ENCODE data around the gene KANSL1.

Gene KANSL1

DNA sequence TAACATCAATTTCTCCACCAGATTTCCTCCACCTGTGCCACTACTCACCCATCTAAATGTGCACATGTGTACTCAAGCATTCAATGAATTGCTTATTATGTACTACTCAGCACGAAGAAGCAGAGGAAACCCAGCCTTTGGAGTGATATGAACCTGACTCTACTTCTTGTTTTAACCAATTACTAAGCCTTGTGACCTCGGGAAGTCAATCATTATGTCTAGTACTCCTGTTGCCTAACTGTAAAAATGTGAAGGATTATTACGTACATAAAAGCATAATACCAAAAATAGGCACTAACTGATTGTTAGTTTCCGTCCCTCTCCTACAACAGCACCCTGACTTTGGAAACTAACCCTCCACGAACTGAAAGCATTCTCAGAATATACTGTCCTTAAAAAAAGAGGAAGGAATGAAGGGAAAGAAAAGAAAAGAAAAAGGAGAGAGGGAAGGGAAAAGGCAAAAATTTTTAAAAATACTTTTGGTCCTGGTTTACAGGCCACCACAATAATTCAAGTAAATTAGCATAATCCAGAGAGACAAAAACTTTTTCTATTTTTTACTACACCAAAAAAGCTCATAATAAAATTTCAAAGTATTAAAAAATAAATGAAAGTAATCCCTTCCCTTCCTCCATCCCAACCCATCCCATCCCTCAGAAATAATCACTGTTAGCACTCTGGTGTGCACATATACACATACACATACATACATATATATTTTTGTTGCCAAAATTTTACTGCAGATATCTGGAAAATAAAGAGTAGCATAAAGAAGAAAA lies 53.6 kb downstream of the KANSL1 start:
- DNase-seq: peak; percentile 63 to 71 (median 65)

DNA sequence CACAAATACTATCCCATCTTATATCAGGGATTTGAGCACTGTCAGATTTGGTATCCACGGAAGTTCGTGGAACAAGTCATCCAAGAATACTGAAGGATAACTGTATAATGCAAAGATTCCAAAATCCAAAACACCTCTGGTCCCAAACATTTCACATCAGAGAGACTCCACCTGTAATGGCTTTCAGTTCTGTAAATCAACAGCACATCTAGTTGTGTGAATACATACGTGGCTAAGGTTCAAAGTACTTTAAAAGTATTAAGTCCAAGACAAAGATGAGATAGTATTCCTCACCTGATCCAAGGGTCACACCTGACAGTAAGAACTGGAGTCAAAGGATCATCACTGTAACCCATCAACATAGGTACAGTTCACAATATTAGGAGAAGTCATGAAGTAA lies 54.8 kb downstream of the KANSL1 start:
- no peak for DNase-seq

DNA sequence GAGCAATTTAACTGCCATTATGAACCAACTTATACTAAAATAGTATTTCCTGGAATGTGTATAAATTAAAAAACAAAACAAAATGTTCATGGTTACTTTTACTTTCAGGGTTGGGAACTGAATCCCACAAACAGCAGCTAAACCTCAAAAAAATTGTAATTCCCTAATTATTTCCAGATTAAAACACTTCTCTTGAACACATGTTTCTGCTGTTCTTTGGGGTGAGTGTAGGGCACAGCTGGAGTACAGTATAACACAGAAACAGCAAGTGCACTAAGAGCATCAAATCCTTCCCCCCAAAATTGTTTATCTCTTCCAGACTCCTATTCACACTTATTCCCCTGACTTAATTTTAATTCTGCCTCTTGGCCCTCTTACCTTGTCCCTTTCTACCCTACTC lies 56.4 kb downstream of the KANSL1 start:
- no peak for DNase-seq

DNA sequence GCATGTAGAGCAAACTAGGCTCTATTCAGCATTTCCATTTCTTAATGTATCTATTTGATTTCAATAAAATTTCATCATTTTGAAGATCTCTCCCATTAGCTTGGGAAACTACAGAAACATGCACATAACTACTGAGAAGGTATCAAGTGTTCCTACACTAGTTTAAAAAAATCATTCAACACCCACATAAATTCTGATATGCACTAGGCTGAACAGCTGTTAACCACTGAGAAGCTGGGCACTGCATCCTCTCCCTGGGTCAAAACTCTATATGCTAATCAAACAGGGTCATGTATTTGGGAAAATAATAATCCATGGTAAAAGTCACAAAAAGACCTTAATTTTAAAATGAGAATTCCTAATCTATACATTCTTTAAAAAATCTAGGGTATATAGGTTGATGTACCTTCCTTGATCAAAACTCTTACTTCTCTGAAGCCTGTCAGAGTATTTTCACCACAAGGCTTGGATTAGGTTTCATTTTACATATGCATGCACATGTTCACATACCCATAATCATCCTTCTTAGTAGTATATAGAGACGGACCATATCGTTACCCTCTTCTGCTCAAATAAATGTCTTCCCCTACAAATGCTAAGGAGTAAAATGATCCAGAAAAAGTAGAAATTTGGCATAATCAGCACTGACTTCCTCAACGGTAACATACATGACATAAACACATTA lies 57.2 kb downstream of the KANSL1 start:
- no peak for DNase-seq

DNA sequence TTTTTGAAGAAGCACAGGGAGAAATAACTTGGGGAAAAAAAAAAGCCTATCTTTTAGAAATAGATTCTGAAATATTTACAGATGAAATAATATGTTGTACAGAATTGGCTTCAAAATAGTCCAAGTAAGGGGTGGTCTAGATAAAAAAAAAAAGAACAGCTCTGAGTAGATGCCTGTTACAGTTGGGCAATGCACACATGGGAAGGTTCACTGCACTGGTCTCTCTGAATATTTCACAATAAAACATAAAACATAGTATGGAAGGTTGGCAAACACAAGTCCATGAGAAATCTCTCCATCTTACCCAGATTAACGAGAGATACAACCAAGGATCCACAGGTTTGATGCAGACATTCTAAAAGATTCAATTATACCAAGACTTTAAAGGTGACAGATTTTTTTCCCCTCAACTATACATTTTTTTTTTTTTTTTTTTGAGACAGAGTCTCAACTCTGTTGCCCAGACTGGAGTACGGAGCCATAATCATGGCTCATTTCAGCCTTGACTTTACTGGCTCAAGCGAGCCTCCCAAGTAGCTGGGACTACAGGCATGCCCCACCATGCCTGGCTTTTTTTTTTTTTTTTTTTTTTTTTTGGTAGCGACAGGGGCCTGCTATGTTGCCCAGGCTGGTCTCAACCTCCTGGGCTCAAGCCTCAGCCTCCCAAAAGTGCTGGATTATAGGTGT lies 58.0 kb downstream of the KANSL1 start:
- DNase-seq: no peak

DNA sequence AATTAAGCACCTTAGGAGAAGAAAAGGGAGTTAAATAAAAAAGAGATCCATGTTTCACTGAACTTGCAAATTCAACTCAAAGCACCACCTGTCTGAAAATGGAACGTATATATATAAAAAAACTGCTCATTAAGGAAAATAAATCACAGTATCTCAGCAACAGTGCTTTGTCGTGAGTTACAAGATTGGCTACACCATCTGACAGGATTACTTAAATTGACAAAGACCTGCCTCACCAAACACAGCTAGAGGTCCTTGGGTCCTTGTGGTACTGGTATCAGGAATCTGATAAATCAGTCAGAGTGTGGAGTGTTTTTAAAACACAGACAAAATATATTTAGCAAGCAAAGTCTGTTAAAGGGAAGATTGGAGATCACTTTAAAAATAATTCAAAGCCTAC lies 63.9 kb downstream of the KANSL1 start:
- no peak for DNase-seq

DNA sequence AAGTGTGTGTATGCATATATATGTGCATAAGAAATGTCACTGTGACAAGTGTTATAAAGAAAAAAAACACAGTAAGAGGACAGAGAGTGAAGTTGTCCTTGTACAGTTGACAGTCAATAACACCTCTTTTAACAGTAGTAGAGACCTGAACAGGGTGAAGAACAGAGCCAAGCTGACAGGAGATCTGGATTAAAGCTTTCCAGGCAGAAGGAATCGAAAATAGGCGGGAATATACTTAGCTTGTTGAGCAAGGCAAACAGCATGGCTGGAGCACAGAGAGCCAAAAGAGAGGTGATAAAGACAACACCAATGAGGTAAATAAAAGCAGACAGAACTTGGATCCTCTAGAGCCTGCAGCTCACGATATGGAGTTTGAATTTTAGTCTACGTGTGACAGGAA lies 64.8 kb downstream of the KANSL1 start:
- no peak for DNase-seq

DNA sequence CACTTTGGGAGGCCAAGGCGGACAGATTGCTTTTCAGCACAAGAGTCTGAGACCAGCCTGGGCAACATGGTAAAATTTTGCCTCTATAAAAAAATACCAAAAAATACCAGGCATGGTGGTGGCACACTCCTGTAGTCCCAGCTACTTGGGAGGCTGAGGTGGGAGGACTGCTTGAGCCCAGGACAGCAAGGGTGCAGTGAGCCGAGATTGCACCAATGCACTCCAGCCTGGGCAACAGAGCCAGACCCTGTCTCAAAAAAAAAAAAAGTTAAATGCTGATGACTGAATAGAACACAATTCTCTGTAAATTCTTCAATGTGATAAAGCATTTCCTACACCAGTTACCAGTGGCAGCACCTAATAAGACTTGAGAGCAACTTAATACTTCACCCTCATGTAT lies 65.7 kb downstream of the KANSL1 start:
- no peak for DNase-seq

DNA sequence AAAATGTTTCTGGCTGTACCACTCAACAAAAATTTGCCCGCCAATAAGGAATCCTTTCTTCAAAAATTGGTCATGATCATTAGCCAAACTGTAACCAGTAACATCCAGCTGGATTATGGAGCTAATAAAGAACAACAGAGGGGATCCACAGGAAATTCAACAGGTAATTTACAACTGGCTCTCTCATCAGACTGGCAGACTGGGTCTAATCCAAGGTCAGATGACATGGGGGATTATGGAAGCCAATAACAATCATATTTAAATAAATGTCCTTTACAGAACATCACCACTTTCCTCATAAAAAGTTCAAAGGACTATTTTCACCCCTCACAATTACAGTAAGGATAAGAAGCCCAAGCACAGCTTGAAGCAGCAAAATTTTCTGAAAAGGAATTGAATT lies 66.4 kb downstream of the KANSL1 start:
- no peak for DNase-seq

DNA sequence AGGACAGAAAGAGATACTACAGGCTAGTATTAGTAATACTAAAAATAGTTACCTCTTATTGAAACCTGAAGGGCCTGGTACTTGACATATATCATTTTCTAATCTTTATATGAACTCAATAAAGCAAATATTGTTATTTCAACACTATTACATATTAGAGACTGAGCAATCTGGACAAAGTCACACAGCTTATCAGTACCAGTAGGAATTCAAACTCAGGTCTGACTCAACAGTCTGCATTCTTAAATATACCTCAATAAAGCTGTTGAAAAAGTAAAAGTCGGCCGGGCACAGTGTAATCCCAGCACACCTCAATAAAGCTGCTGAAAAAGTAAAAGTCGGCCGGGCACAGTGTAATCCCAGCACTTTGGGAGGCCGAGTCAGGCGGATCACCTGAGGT lies 67.4 kb downstream of the KANSL1 start:
- DNase-seq: no peak

DNA sequence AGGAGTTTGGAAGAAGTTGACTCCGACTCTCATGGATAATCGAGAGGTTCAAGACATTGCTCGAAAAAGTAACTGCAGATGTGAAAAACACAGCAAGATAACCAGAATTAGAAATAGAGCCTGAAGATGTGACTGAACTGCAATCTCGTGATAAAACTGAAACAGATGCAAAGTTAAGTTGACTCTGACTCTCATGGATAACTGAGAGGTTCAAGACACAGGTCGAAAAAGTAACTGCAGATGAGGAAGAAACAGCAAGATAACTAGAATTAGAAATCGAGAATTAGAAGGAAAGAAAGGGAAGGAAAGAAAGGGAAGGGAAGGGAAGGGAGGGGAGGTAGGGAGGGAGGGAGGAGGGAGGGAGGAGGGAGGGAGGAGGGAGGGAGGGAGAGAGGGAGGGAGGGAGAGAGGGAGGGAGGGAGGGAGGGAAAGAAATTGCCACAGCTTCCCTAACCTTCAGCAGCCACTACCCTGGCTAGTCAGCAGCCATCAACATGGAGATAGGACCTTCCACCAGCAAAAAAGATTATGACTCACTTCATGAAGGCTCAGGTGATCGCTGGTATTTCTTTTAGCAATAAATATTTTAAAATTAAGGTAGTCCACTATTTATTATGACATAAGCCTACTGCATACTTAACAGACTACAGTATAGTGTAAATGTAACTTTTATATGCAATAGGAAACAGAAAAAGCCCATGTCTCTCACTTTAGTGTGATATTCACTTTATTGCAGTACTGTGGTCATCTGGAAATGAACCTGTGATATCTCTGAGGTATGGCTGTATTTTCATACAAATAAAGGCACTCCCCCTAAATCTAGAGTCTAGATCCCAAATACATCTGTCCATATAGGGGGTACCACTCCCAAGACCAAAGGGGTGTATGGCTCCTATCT lies 68.3 kb downstream of the KANSL1 start:
- DNase-seq: no peak

DNA sequence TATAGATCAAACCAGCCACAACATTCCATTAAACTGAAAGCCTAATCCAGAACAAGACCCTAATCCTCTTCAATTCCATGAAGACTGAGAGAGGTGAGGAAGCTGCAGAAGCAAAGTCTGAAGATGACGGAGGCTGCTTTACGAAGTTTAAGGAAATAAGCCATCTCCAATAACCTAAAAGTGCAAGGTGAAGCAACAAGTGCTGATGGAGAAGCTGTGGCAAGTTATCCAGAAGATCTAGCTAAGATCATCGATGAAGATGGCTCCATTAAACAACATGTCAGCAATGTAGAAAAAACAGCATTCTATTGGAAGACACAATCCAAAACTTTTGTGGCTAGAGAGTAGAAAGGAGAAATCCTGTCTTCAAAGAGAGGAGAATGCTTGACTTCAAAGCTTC lies 69.6 kb downstream of the KANSL1 start:
- no peak for DNase-seq

DNA sequence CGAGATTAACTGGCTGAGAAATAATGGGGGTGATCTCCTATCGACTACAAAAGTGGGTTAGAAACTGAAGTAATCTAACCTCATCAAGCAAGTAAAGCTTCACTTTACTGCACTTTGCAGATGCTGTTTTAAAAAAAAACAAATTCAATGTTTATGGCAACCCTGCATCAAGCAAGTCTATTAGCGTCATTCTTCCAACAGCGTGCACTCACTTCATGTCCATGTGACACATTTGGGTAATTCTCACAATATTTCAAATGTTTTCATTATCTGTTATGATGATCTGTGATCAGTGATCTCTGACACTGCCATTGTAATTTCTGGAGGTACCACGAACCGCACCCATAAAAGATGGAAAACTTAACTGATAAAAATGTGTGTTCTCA lies 70.8 kb downstream of the KANSL1 start:
- DNase-seq: no peak

DNA sequence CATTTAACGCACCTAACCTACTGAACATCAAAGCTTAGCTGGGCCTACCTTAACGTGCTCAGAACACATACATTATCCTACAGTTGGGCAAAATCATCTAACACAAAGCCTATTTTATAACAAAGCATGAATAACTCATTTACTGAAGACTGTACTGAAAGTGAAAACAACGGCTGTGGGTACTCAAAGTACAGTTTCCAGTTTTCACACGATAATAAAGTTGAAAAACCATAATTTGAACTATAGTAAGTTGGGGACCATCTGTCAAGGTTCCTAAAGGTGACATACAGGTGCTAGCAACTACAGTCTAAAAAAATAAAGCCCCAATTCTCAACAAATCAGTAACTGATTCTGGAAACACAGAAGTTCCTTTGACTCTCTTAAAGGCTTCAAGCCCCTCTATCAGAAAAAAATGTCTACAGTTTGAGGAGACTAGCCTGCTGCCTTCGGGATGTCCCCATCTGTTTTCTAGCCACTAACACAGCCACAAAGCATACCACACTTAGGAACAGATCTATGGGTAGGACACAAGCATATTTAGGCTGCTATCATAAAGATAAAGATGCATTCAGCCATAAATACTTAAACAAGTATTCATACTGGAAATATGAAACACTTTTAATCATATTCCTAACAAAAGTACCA lies 71.3 kb downstream of the KANSL1 start:
- DNase-seq: no peak

DNA sequence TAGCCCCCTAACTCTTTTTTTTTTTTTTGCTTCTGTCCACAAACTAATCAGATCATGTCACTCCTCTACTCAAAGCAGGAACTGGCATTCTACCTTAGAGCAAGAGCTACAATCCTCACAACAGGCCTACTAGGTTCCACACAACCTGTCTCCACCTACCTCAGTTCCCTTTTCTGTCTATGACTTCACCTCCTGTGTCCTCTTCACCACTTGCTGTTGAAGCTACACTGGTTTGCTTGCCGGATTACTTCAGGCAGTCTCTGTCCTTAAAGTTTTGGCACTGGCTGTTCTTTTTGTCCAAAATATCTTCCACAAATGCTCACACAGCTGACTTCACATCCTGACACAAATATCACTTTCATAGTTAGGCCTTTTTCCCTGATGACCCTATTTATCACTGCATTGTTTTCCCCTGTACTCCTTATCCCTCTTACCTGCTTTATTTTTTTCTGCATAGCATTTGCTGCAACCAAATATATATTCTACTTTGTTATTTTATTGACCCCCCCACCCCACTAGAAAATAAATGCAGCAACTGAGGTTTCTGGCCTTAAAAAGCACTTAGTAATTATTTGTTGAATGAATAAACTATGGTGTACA lies 72.0 kb downstream of the KANSL1 start:
- no peak for DNase-seq

DNA sequence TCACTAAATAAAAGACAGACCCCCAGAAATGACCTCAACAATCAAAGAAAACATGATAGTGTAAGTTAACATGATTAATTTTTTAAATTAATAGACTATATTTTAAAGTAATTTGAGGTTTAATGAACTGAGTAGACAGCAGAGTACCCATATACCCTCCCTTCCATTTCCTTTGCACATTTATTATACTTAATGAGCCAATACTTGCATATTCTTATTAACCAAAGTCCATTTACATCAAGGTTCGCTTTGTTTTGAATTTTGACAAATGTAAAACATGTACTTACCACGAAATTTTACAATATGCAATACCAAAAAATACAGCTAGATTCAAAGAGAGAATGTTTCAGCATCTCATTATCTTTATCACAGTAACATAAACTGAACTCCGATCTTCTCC lies 72.7 kb downstream of the KANSL1 start:
- DNase-seq: no peak

DNA sequence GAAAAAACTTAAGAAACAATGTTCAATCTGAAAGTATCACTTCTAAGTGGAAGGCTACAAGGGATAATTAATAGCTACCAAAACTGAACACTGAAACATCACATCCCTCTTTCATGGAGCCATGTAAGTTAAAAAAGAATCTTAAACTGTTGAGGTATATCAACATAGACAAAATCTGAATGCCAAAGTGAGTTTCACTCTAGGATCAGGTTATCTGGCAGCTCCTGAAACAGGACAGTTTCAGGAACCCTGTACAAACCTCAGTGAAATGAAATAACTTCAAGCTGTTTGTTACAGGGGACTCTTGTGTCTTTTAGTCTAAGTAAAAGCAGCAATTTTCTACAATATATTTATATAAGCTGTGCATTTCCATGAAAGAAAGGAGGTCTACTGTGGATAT lies 73.2 kb downstream of the KANSL1 start:
- DNase-seq: no peak

DNA sequence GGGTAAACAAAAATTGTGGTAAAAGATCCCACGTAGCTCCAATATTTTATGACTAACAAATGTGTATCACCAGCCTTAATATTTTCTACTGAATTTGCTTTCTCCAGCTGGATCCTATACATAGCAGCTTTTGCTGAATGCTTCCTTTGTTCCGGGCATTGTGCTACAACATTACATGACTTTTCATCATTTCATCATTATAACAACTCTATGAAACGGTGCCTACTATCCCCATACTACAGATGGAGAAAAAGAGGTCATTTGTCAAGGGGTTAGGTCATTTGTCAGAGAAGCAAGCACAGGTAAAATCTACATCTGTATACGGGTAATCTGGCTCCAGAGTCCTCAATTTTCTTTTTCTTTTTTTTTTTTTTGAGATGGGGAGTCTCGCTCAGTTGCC lies 74.3 kb downstream of the KANSL1 start:
- DNase-seq: no peak

DNA sequence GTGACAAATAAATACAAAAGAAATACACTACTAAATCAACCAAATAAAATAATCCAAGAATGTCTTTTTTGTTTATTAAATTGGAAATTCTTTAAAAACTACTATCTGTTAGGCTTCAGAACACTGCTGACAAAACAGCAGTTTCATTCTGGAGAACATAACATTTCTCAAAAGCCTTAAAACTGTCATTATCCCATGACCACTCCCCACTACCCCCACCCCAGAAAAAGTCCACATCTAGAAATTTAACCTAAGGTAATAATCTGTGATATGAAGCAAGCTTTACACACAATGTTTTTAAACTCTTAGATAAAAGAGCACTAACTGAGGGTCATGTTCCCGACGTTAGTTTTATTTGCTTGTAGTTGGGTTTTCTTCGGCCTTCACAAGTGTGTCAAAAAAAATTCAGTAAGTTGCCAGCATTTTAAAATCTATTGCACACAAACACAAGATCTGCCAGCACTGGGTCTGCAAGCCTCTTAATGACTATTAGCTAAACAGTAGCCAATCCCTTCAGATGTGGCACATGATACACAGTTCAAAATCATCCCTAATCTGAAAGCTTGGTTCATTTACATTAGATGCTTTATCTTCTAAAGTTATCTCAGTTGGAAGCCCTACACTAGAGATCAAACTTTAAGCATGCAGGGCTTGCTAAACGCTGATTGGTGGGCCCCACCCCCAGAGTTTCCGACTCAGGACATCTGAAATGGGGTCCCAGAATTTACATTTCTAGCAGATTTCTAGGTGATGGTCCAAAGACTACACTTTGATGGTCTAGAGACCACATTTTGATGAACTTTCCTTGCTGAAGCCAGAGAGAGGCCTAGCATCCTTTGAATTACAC lies 75.2 kb downstream of the KANSL1 start:
- DNase-seq: no peak

DNA sequence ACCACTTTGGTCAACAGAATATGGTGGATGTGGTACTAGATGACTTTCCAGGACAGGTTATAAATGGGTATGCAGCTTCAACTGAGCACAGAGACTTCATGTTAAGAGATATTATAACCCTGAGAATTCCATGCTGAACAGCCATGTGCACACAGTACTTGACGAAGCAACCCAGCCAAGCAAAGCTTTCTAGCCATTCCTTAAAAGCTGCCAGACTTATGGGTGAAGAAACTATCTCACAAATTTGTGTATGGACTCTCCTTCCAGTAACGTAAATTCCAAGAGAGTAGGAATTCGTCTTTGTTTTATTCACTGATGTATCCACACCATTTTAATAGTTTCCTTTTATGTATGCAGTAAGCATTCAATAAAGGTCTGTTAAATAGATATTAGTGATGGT lies 76.1 kb downstream of the KANSL1 start:
- no peak for DNase-seq

DNA sequence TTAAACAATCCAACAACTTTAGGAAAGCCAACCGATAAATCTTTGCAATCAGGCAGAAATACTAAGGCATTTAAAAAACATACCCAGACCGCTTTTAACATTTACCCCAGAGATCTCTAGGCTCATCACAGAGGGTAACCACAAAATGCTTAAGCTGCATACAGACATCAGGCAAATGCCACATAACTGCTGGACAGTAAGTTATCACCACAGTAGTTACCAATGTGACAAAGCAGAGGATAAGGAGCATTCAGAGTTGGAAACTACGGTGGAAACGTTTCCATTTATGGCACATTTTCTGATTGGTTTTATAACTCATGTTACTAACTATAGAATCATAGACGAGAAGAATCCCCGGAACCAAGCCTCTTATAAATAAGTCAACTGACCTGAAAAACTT lies 77.5 kb downstream of the KANSL1 start:
- DNase-seq: no peak

Measured in suppressor macrophage treated with lipopolysaccharide for 1 hour (primary cell).